Gastroesophageal sphincter (tissue), 3 donors: ENCODE results near the gene DOK5.

Experiments used
- POLR2A ChIP-seq, 2 donors: fragments of 450-650 bp; IDR thresholded peaks; one replicate each; pipeline ENCODE4 v1.6.1; 2017; ENCODE audit warnings: antibody characterized with exemption in 2 of 2, mild to moderate bottlenecking in 2 of 2, moderate library complexity in 1 of 2
- POLR2AphosphoS5 ChIP-seq: sonication (generic); formaldehyde crosslinking; IDR thresholded peaks from one replicate; pipeline ENCODE4 v1.6.1; 2017; ENCODE audit warnings: antibody characterized with exemption
- TF ChIP-seq, protein P1 (sequence below), 4 experiments: fragments of 200-600 bp in 2 of 4; fragments of 450-650 bp in 2 of 4; sonication (generic) in 1 of 4; IDR thresholded peaks; one replicate each; pipeline ENCODE4 v1.5.1; 2017 to 2019; ENCODE audit warnings: antibody characterized with exemption in 4 of 4, mild to moderate bottlenecking in 2 of 4, moderate library complexity in 2 of 4

DNA sequence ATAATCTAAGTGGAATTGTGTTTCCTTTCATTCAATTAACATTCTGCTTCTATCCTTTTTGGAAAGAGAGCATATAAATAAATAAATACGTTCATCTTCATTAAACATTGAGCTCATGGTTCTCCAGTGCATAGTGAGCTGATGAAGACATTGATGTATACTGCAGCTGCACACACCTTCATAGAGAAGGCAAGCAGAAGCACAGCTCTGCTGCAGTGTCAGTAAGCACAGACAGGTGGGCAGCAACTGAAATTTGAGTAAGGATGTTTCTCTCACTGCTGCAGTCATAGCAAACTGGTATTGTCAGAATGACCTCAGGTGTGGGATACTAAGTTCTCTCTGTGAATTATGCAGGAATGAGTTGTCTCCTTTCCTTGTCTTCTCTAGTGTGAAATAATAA lies 202.9 kb downstream of the DOK5 start:
- TF ChIP-seq, protein P1, sequence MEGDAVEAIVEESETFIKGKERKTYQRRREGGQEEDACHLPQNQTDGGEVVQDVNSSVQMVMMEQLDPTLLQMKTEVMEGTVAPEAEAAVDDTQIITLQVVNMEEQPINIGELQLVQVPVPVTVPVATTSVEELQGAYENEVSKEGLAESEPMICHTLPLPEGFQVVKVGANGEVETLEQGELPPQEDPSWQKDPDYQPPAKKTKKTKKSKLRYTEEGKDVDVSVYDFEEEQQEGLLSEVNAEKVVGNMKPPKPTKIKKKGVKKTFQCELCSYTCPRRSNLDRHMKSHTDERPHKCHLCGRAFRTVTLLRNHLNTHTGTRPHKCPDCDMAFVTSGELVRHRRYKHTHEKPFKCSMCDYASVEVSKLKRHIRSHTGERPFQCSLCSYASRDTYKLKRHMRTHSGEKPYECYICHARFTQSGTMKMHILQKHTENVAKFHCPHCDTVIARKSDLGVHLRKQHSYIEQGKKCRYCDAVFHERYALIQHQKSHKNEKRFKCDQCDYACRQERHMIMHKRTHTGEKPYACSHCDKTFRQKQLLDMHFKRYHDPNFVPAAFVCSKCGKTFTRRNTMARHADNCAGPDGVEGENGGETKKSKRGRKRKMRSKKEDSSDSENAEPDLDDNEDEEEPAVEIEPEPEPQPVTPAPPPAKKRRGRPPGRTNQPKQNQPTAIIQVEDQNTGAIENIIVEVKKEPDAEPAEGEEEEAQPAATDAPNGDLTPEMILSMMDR (IDR thresholded peaks at IDR 0.05) = no peak
- TF ChIP-seq POLR2A (IDR thresholded peaks at IDR 0.05) = no peak
- no peak for TF ChIP-seq POLR2AphosphoS5
